IMR-90 (cell line): ENCODE data around the gene PHEX. TPM values are rescaled to one million over a fixed set of nuclear protein-coding genes. Genes with fewer than 3 reads are reported as not detected.

Experiments
- ATAC-seq: fragments of 200-7000 bp; cut with Tn5 transposase; 2 replicates; pipeline ENCODE4 v1.9.1; 2020; ENCODE audit warnings: low read depth, mild to moderate bottlenecking, moderate library complexity
- BruUV-seq: library from RNA; stranded (reverse); fragments of 400-500 nt; replicated peaks from 2 replicates; lab custom pipeline; 2021; lab: Mats Ljungman, UMichigan
- CTCF ChIA-PET: fragments of 300-600 bp; formaldehyde crosslinking; extraction: SDS; loops from one replicate; lab custom pipeline; 2021; ENCODE audit warnings: antibody characterized with exemption; lab: Yijun Ruan, JAX
- POLR2A ChIA-PET: fragments of 300-600 bp; sonication (Branson Sonifier 250); formaldehyde crosslinking; loops from one replicate; lab custom pipeline; 2022; ENCODE audit warnings: antibody characterized with exemption; ENCODE audit not compliant: unreplicated experiment; lab: Charles Lee
- DNase-seq: peaks from one replicate; pipeline ENCODE4 v3.0.0; 2013
- H2AFZ ChIP-seq: replicated peaks from 2 replicates; pipeline ENCODE3; 2013; ENCODE audit warnings: low read length, mild to moderate bottlenecking; ENCODE audit not compliant: poor library complexity
- H2AK5ac ChIP-seq: 2 replicates; pipeline ENCODE4 v1.6.1; 2013; ENCODE audit warnings: low read depth, low read length, inconsistent platforms
- H2AK9ac ChIP-seq: replicated peaks from 2 replicates; pipeline ENCODE3; 2013; ENCODE audit warnings: mild to moderate bottlenecking, low read depth, low read length, moderate library complexity; ENCODE audit not compliant: poor library complexity
- H2BK120ac ChIP-seq: 2 replicates; pipeline ENCODE4 v1.6.1; 2013; ENCODE audit warnings: low read depth, low read length, inconsistent platforms
- H2BK15ac ChIP-seq: 3 replicates; pipeline ENCODE4 v1.6.1; 2013; ENCODE audit warnings: low read depth, low read length, inconsistent platforms
- H2BK20ac ChIP-seq: 2 replicates; pipeline ENCODE4 v1.6.1; 2013; ENCODE audit warnings: low read depth, mild to moderate bottlenecking, inconsistent platforms, low read length, moderate library complexity
- H2BK5ac ChIP-seq: 2 replicates; pipeline ENCODE4 v1.6.1; 2013; ENCODE audit warnings: mild to moderate bottlenecking, low read depth, low read length, inconsistent platforms; ENCODE audit not compliant: poor library complexity, severe bottlenecking
- H3K14ac ChIP-seq: replicated peaks from 2 replicates; pipeline ENCODE4 v1.6.1; 2013; ENCODE audit warnings: low read depth, low read length, inconsistent platforms
- H3K18ac ChIP-seq: 2 replicates; pipeline ENCODE4 v1.6.1; 2013; ENCODE audit warnings: low read depth, low read length, control low read depth
- H3K23ac ChIP-seq: 2 replicates; pipeline ENCODE4 v1.6.1; 2013; ENCODE audit warnings: low read depth, low read length, inconsistent platforms
- H3K27ac ChIP-seq: 2 replicates; pipeline ENCODE4 v1.5.1; 2013; ENCODE audit warnings: mild to moderate bottlenecking, control low read depth, low read length; ENCODE audit not compliant: insufficient read depth
- H3K27me3 ChIP-seq: 2 replicates; pipeline ENCODE4 v1.6.1; 2013; ENCODE audit warnings: low read length; ENCODE audit not compliant: control insufficient read depth, insufficient read depth
- H3K36me3 ChIP-seq: 2 replicates; pipeline ENCODE4 v1.6.1; 2013; ENCODE audit warnings: low read length, mixed read lengths; ENCODE audit not compliant: control insufficient read depth, insufficient read depth
- H3K4ac ChIP-seq: 2 replicates; pipeline ENCODE4 v1.6.1; 2013; ENCODE audit warnings: low read depth, low read length, inconsistent platforms
- H3K4me1 ChIP-seq: 2 replicates; pipeline ENCODE4 v1.6.1; 2013; ENCODE audit warnings: low read length, mixed read lengths; ENCODE audit not compliant: control insufficient read depth, insufficient read depth
- H3K4me2 ChIP-seq: 2 replicates; pipeline ENCODE4 v1.6.1; 2013; ENCODE audit warnings: low read depth, mild to moderate bottlenecking, control low read depth, low read length, moderate library complexity
- H3K4me3 ChIP-seq: 2 replicates; pipeline ENCODE4 v1.5.1; 2013; ENCODE audit warnings: low read depth, mild to moderate bottlenecking, control low read depth, low read length, moderate library complexity; ENCODE audit not compliant: insufficient read depth
- H3K56ac ChIP-seq: 2 replicates; pipeline ENCODE4 v1.6.1; 2013; ENCODE audit warnings: low read length, inconsistent platforms; ENCODE audit not compliant: insufficient read depth; ENCODE audit errors: extremely low read depth
- H3K79me1 ChIP-seq, 2 experiments: 2 replicates each; pipeline ENCODE4 v1.6.1; 2013; ENCODE audit warnings: low read length in 2 of 2, inconsistent platforms in 1 of 2, low read depth in 1 of 2
- H3K9ac ChIP-seq: 2 replicates; pipeline ENCODE4 v1.6.1; 2013; ENCODE audit warnings: low read depth, low read length, control low read depth
- H3K9me1 ChIP-seq: 2 replicates; pipeline ENCODE4 v1.6.1; 2013; ENCODE audit warnings: low read length, inconsistent platforms; ENCODE audit not compliant: insufficient read depth
- H3K9me3 ChIP-seq: 2 replicates; pipeline ENCODE4 v1.6.1; 2013; ENCODE audit warnings: low read length; ENCODE audit not compliant: control insufficient read depth, insufficient read depth
- H4K20me1 ChIP-seq: 2 replicates; pipeline ENCODE4 v1.6.1; 2013; ENCODE audit warnings: low read length, inconsistent platforms; ENCODE audit not compliant: insufficient read depth
- H4K5ac ChIP-seq: 2 replicates; pipeline ENCODE4 v1.6.1; 2013; ENCODE audit warnings: mild to moderate bottlenecking, low read depth, low read length, control low read depth
- H4K8ac ChIP-seq, 2 experiments: 2 replicates each; pipeline ENCODE4 v1.6.1; 2013; ENCODE audit warnings: low read depth in 2 of 2, low read length in 2 of 2, control low read depth in 1 of 2, inconsistent platforms in 1 of 2
- H4K91ac ChIP-seq: 2 replicates; pipeline ENCODE4 v1.6.1; 2013; ENCODE audit warnings: low read depth, low read length, inconsistent platforms; ENCODE audit not compliant: insufficient read depth
- BHLHE40 ChIP-seq: fragments of 150-350 bp; IDR thresholded peaks from 2 replicates; pipeline ENCODE4 v1.6.1; 2016; ENCODE audit warnings: mild to moderate bottlenecking, low read depth, low read length
- CEBPB ChIP-seq: IDR thresholded peaks from 2 replicates; pipeline ENCODE4 v1.6.1; 2012; ENCODE audit warnings: low read depth, low read length, improper control_type of control experiment
- CHD1 ChIP-seq: IDR thresholded peaks from 2 replicates; pipeline ENCODE4 v1.6.1; 2012; ENCODE audit warnings: low read depth, low read length, improper control_type of control experiment
- CTCF ChIP-seq: conservative IDR thresholded peaks from 2 replicates; pipeline ENCODE4 v1.5.1; 2012; ENCODE audit warnings: mild to moderate bottlenecking, low read depth, low read length, improper control_type of control experiment
- FOS ChIP-seq: fragments of 150-350 bp; IDR thresholded peaks from 2 replicates; pipeline ENCODE4 v1.6.1; 2016; ENCODE audit warnings: low read depth, low read length
- MAFK ChIP-seq: IDR thresholded peaks from 2 replicates; pipeline ENCODE4 v1.6.1; 2012; ENCODE audit warnings: low read depth, low read length, improper control_type of control experiment
- MAZ ChIP-seq: IDR thresholded peaks from 2 replicates; pipeline ENCODE4 v1.6.1; 2012; ENCODE audit warnings: low read depth, mild to moderate bottlenecking, low read length, improper control_type of control experiment, moderate library complexity, borderline replicate concordance
- MXI1 ChIP-seq: IDR thresholded peaks from 2 replicates; pipeline ENCODE4 v1.6.1; 2012; ENCODE audit warnings: low read depth, mild to moderate bottlenecking, low read length, moderate library complexity, borderline replicate concordance
- NFE2L2 ChIP-seq: fragments of 150-350 bp; IDR thresholded peaks from 2 replicates; pipeline ENCODE4 v1.6.1; 2016; ENCODE audit warnings: low read depth, mild to moderate bottlenecking, low read length
- POLR2A ChIP-seq: IDR thresholded peaks from 2 replicates; pipeline ENCODE4 v1.6.1; 2012; ENCODE audit warnings: mild to moderate bottlenecking, low read depth, low read length
- RAD21 ChIP-seq: IDR thresholded peaks from 2 replicates; pipeline ENCODE4 v1.6.1; 2012; ENCODE audit warnings: low read length, improper control_type of control experiment
- RCOR1 ChIP-seq: IDR thresholded peaks from 2 replicates; pipeline ENCODE4 v1.6.1; 2012; ENCODE audit warnings: mild to moderate bottlenecking, low read length, improper control_type of control experiment; ENCODE audit not compliant: insufficient replicate concordance
- RFX5 ChIP-seq: IDR thresholded peaks from 2 replicates; pipeline ENCODE4 v1.8.0; 2012; ENCODE audit warnings: low read depth, mild to moderate bottlenecking, low read length, moderate library complexity
- SMC3 ChIP-seq: fragments of 150-350 bp; IDR thresholded peaks from 2 replicates; pipeline ENCODE4 v1.6.1; 2016; ENCODE audit warnings: low read depth, mild to moderate bottlenecking, antibody characterized with exemption, low read length, moderate library complexity
- USF2 ChIP-seq: fragments of 150-350 bp; IDR thresholded peaks from 2 replicates; pipeline ENCODE4 v1.6.1; 2017; ENCODE audit warnings: mild to moderate bottlenecking, antibody characterized with exemption, low read length, low read depth
- WGBS, 2 experiments: methylation state at CpG; one replicate each; pipeline versions ENCODE4 v1.1.5 to v1.1.7; 2013; ENCODE audit warnings: missing lambda C conversion rate in 2 of 2; ENCODE audit not compliant: insufficient read length in 1 of 2; ENCODE audit errors: extremely low coverage in 2 of 2; 5-methylcytosine and 5-hydroxymethylcytosine counted together
- dilution Hi-C: fragments of 300-500 bp; cut with HindIII; formaldehyde crosslinking; loops from one replicate; pipeline ENCODE4 v1.14.3; 2018; ENCODE audit warnings: low sequenced_read_pairs; ENCODE audit not compliant: unreplicated experiment
- in situ Hi-C: fragments of 300-500 bp; cut with MboI; formaldehyde crosslinking; loops from 3 replicates; pipeline ENCODE4 v1.14.3; 2019; ENCODE audit warnings: low sequenced_read_pairs, inconsistent platforms, mixed read lengths
- intact Hi-C: fragments of 100-400 bp; cut with micrococcal nuclease; formaldehyde crosslinking; loops from 2 replicates; pipeline ENCODE4 v1.10.0; 2022
- polyA plus RNA-seq, 3 experiments: library from polyadenylated mRNA; depleted of rRNA; stranded (reverse); fragments of >200 nt; gene quantifications; 2 replicates each; pipeline ENCODE4 v1.2.3, GENCODE V29; 2012; ENCODE audit warnings: low replicate concordance in 1 of 3
- total RNA-seq: library from RNA; depleted of rRNA; stranded (reverse); fragments of >200 nt; gene quantifications from 2 replicates; pipeline ENCODE4 v1.2.3, GENCODE V29; 2012
- TF ChIP-seq, protein P1 (sequence below): fragments of 150-350 bp; IDR thresholded peaks from 2 replicates; pipeline ENCODE4 v1.6.1; 2016; ENCODE audit warnings: low read depth, mild to moderate bottlenecking, low read length, moderate library complexity, borderline replicate concordance

The PHEX gene
- total and polyA plus RNA-seq, 2 of the 4 experiments (the other 2 are of a cell fraction) = 0.10 to 0.18 TPM

DNA sequence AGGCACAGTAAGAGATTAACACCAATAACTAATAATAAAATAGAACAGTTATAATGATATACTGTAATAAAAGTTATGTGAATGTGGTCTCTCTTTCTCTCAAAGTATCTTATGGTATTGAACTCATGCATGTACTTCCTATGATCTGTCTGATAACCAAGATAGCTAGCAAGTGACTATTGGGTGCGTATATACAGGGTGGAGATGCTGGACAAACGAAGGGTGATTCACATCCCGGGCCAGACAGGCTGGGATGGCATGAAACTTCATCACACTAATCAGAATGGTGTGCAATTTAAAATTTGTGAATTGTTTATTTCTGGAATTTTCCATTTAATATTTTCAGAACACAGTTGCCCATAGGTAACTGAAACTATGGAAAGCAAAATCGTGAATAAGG is 96.8 kb downstream of the PHEX start:
- Histone ChIP-seq H3K79me1 (no peaks in the 10 kb centered on the region), H3K9ac (no peak overlapping the region), H3K4me2 (no peak overlapping the region), H3K56ac (no peak overlapping the region), H3K4me1 (no peaks in the 10 kb centered on the region; the same call in 1 of the 2 replicates), H2BK5ac (no peak overlapping the region), H4K20me1 (no peaks in the 10 kb centered on the region), H3K9me3 (no peaks in the 10 kb centered on the region), H3K14ac (no peak overlapping the region), H2BK15ac (no peak overlapping the region), H2AK9ac (no peak overlapping the region), H4K91ac (no peak overlapping the region), H2AK5ac (no peak overlapping the region), H3K23ac (no peak overlapping the region), H3K9me1 (no peaks in the 10 kb centered on the region), H4K5ac (no peak overlapping the region), H3K27ac (no peak overlapping the region), H2AFZ (no peak overlapping the region), H3K36me3 (no peaks in the 10 kb centered on the region), H2BK120ac (no peak overlapping the region), H3K27me3 (peaks cover 1% of the 10 kb centered on the region; the same call in 1 of the 2 replicates), H3K18ac (no peak overlapping the region), H3K4me3 (no peak overlapping the region), H2BK20ac (no peak overlapping the region), H3K4ac (no peak overlapping the region), H4K8ac (no peak overlapping the region)
- no peak for ATAC-seq
- dilution Hi-C loops = no loop called here
- ChIA-PET CTCF (no interaction called here), POLR2A (no interaction called here)
- TF ChIP-seq RAD21 = no peak
- TF ChIP-seq NFE2L2 = no peak
- no peak for TF ChIP-seq MAFK
- TF ChIP-seq, protein P1, sequence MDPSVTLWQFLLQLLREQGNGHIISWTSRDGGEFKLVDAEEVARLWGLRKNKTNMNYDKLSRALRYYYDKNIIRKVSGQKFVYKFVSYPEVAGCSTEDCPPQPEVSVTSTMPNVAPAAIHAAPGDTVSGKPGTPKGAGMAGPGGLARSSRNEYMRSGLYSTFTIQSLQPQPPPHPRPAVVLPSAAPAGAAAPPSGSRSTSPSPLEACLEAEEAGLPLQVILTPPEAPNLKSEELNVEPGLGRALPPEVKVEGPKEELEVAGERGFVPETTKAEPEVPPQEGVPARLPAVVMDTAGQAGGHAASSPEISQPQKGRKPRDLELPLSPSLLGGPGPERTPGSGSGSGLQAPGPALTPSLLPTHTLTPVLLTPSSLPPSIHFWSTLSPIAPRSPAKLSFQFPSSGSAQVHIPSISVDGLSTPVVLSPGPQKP = no peak
- no peak for TF ChIP-seq SMC3
- TF ChIP-seq USF2 = no peak
- no peak for TF ChIP-seq CEBPB
- no peak for TF ChIP-seq BHLHE40
- TF ChIP-seq FOS = no peak
- TF ChIP-seq CHD1 = no peak
- no peak for TF ChIP-seq RCOR1
- TF ChIP-seq POLR2A = no peak
- no peak for TF ChIP-seq MXI1
- no peak for TF ChIP-seq MAZ
- no peak for TF ChIP-seq CTCF
- no peak for TF ChIP-seq RFX5
- in situ Hi-C loops = no loop called here
- intact Hi-C loops = no loop called here
- WGBS, 2 experiments = no CpG with 5 or more reads among the region's 4 CpGs
- DNase-seq = no peak
- BruUV-seq = no TSS peak
